Astrocyte (in vitro differentiated cells and primary cell): ENCODE measurements around the gene GBP3. TPM values are rescaled to one million over a fixed set of nuclear protein-coding genes. Genes with fewer than 3 reads are reported as not detected.
"Not testable (repeated sequence)": the region's sequence is repeated elsewhere in the genome, so short reads cannot be mapped to it uniquely, and the experiment has no call there.

ENCODE experiments used
- DNase-seq: peaks from one replicate; pipeline ENCODE4 v3.0.0-alpha.2; 2010; ENCODE audit warnings: low read depth
- FAIRE-seq: peaks from 2 replicates; lab custom pipeline; 2011; peaks lifted over from hg19 to GRCh38; lab: Jason Lieb, UNC
- H2AFZ ChIP-seq: 2 replicates; pipeline ENCODE4 v1.6.0; 2012; ENCODE audit warnings: low read depth, low read length, inconsistent platforms
- H3K27ac ChIP-seq: 2 replicates; pipeline ENCODE4 v1.5.1; 2011; ENCODE audit warnings: low read depth, low read length, inconsistent platforms
- H3K27me3 ChIP-seq: 2 replicates; pipeline ENCODE4 v1.6.0; 2011; ENCODE audit warnings: low read length, inconsistent platforms; ENCODE audit not compliant: insufficient read depth
- H3K36me3 ChIP-seq: 2 replicates; pipeline ENCODE4 v1.5.1; 2011; ENCODE audit warnings: low read length, inconsistent platforms; ENCODE audit not compliant: insufficient read depth
- H3K4me1 ChIP-seq: 2 replicates; pipeline ENCODE4 v1.5.1; 2011; ENCODE audit warnings: low read length, inconsistent platforms; ENCODE audit not compliant: insufficient read depth
- H3K4me2 ChIP-seq: 2 replicates; pipeline ENCODE4 v1.6.0; 2012; ENCODE audit warnings: low read length, inconsistent platforms
- H3K4me3 ChIP-seq: 2 replicates; pipeline ENCODE4 v1.5.1; 2011; ENCODE audit warnings: low read depth, mild to moderate bottlenecking, low read length, inconsistent platforms; ENCODE audit not compliant: insufficient read depth
- H3K79me2 ChIP-seq: 2 replicates; pipeline ENCODE4 v1.6.0; 2012; ENCODE audit warnings: mild to moderate bottlenecking, low read length, inconsistent platforms; ENCODE audit not compliant: insufficient read depth
- H3K9ac ChIP-seq: 2 replicates; pipeline ENCODE4 v1.6.0; 2012; ENCODE audit warnings: mild to moderate bottlenecking, low read length, inconsistent platforms
- H3K9me3 ChIP-seq: 2 replicates; pipeline ENCODE4 v1.5.1; 2012; ENCODE audit warnings: low read depth, mild to moderate bottlenecking, low read length, inconsistent platforms; ENCODE audit not compliant: insufficient read depth
- H4K20me1 ChIP-seq: 2 replicates; pipeline ENCODE4 v1.6.0; 2012; ENCODE audit warnings: low read length, inconsistent platforms; ENCODE audit not compliant: insufficient read depth
- H3K27ac Mint-ChIP-seq: one replicate; pipeline ENCODE4 v1.8.0; 2021; ENCODE audit warnings: mild to moderate bottlenecking, mixed read lengths; ENCODE audit not compliant: unreplicated experiment
- H3K27me3 Mint-ChIP-seq: one replicate; pipeline ENCODE4 v1.8.0; 2021; ENCODE audit warnings: low read depth, mixed read lengths; ENCODE audit not compliant: unreplicated experiment
- H3K36me3 Mint-ChIP-seq: one replicate; pipeline ENCODE4 v1.8.0; 2021; ENCODE audit warnings: low read depth, mixed read lengths; ENCODE audit not compliant: unreplicated experiment
- H3K4me1 Mint-ChIP-seq: one replicate; pipeline ENCODE4 v1.8.0; 2021; ENCODE audit warnings: low read depth, mixed read lengths; ENCODE audit not compliant: unreplicated experiment
- H3K4me3 Mint-ChIP-seq: one replicate; pipeline ENCODE4 v1.8.0; 2021; ENCODE audit warnings: mild to moderate bottlenecking, moderate library complexity, mixed read lengths; ENCODE audit not compliant: unreplicated experiment
- H3K9me3 Mint-ChIP-seq: one replicate; pipeline ENCODE4 v1.8.0; 2021; ENCODE audit warnings: mild to moderate bottlenecking, mixed read lengths; ENCODE audit not compliant: unreplicated experiment
- EZH2 ChIP-seq: IDR thresholded peaks from 2 replicates; pipeline ENCODE4 v1.6.1; 2012; ENCODE audit warnings: mild to moderate bottlenecking, low read length, inconsistent platforms; ENCODE audit not compliant: insufficient read depth
- total RNA-seq: library from RNA; stranded (reverse); gene quantifications from 2 replicates; pipeline ENCODE4 v1.2.1, GENCODE V29; 2021
- TF ChIP-seq, protein P1 (sequence below): IDR thresholded peaks from 2 replicates; pipeline ENCODE4 v1.5.1; 2011; ENCODE audit warnings: low read depth, mild to moderate bottlenecking, inconsistent platforms, low read length, moderate library complexity; ENCODE audit not compliant: insufficient read depth

Gene GBP3
- total RNA-seq, 1 donor from 2014 or later, result 30.3 TPM

DNA sequence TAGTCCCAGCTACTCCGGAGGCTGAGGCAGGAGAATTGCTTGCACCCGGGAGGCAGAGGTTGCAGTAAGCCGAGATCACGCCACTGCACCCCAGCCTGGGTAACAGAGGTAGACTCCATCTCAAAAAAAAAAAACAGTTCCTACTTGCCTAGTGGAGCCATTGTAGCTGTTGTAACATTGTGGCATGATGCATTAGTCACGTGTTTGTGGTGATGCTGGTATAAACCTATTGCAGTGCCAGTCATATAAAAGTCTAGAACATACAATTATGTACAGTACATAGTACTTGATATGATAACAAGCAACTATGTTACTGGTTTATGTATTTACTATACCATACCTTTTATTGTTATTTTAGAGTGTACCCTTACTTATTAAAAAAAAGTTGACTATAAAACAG lies 46.4 kb downstream of the GBP3 start:
- no peaks in the 10 kb centered on the region for H3K9me3 ChIP-seq
- peaks cover 8% of the 10 kb centered on the region for H3K4me1 ChIP-seq
- DNase-seq (no peak), FAIRE-seq (no peak)
- H3K4me2 ChIP-seq, result no peak overlapping the region
- H3K79me2 ChIP-seq, result peaks cover 26% of the 10 kb centered on the region
- peaks cover 11% of the 10 kb centered on the region for H3K4me1 Mint-ChIP-seq
- H3K36me3 Mint-ChIP-seq, result peaks cover 6% of the 10 kb centered on the region
- TF ChIP-seq, protein P1, sequence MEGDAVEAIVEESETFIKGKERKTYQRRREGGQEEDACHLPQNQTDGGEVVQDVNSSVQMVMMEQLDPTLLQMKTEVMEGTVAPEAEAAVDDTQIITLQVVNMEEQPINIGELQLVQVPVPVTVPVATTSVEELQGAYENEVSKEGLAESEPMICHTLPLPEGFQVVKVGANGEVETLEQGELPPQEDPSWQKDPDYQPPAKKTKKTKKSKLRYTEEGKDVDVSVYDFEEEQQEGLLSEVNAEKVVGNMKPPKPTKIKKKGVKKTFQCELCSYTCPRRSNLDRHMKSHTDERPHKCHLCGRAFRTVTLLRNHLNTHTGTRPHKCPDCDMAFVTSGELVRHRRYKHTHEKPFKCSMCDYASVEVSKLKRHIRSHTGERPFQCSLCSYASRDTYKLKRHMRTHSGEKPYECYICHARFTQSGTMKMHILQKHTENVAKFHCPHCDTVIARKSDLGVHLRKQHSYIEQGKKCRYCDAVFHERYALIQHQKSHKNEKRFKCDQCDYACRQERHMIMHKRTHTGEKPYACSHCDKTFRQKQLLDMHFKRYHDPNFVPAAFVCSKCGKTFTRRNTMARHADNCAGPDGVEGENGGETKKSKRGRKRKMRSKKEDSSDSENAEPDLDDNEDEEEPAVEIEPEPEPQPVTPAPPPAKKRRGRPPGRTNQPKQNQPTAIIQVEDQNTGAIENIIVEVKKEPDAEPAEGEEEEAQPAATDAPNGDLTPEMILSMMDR, result no peak
- no peak for TF ChIP-seq EZH2
- no peak overlapping the region for H3K27ac ChIP-seq
- no peaks in the 10 kb centered on the region for H3K27me3 ChIP-seq
- H3K4me3 ChIP-seq, result no peak overlapping the region
- no peaks in the 10 kb centered on the region for H3K27me3 Mint-ChIP-seq
- H3K36me3 ChIP-seq, result no peaks in the 10 kb centered on the region
- H3K27ac Mint-ChIP-seq, result no peak overlapping the region
- peaks cover 2% of the 10 kb centered on the region for H3K9me3 Mint-ChIP-seq
- H3K4me3 Mint-ChIP-seq, result no peak overlapping the region
- no peak overlapping the region for H2AFZ ChIP-seq
- H3K9ac ChIP-seq, result no peak overlapping the region
- peaks cover 30% of the 10 kb centered on the region for H4K20me1 ChIP-seq

- not testable (repeated sequence) for H3K9ac ChIP-seq, H3K27ac ChIP-seq, H3K27ac Mint-ChIP-seq, H2AFZ ChIP-seq, H3K4me3 Mint-ChIP-seq, H3K9me3 ChIP-seq, H3K4me3 ChIP-seq, FAIRE-seq, H3K36me3 ChIP-seq, H3K4me2 ChIP-seq, H3K36me3 Mint-ChIP-seq, H3K9me3 Mint-ChIP-seq, H3K27me3 Mint-ChIP-seq, H3K27me3 ChIP-seq, H3K4me1 Mint-ChIP-seq, DNase-seq, H3K4me1 ChIP-seq
- peaks cover 12% of the 10 kb centered on the region for H3K79me2 ChIP-seq
- H4K20me1 ChIP-seq, result peaks cover 26% of the 10 kb centered on the region
Observed at GRCh38 chr1:88974616-88975172, 48.0 kb downstream of the GBP3 start.

- H3K27me3 Mint-ChIP-seq, result no peaks in the 10 kb centered on the region
- peaks cover 4% of the 10 kb centered on the region for H3K36me3 Mint-ChIP-seq
- no peaks in the 10 kb centered on the region for H3K27me3 ChIP-seq
- H3K9ac ChIP-seq, result no peak overlapping the region
- H3K4me1 Mint-ChIP-seq, result peaks cover 4% of the 10 kb centered on the region
- H3K36me3 ChIP-seq, result no peaks in the 10 kb centered on the region
- no peak overlapping the region for H3K4me3 Mint-ChIP-seq
- H4K20me1 ChIP-seq, result peaks cover 18% of the 10 kb centered on the region
- H3K4me2 ChIP-seq, result no peak overlapping the region
- no peaks in the 10 kb centered on the region for H3K9me3 ChIP-seq
- H2AFZ ChIP-seq, result no peak overlapping the region
- H3K4me1 ChIP-seq, result no peaks in the 10 kb centered on the region
- H3K27ac Mint-ChIP-seq, result no peak overlapping the region
- FAIRE-seq, result peak; percentile 60
- no peak overlapping the region for H3K27ac ChIP-seq
- peaks cover 7% of the 10 kb centered on the region for H3K79me2 ChIP-seq
- peak; percentile 15 for DNase-seq
- no peak overlapping the region for H3K4me3 ChIP-seq
- H3K9me3 Mint-ChIP-seq, result peaks cover 2% of the 10 kb centered on the region
- TF ChIP-seq, protein P1, result peak; percentile 68
- TF ChIP-seq EZH2, result no peak
Observed at GRCh38 chr1:88973520-88974137, 49.0 kb downstream of the GBP3 start.
